K562 (cell line): ENCODE results near the gene MAN1A1. TPM values are rescaled to one million over a fixed set of nuclear protein-coding genes. Genes with fewer than 3 reads are reported as not detected.

ENCODE experiments used
- ATAC-seq: fragments of 200-7000 bp; cut with Tn5 transposase; 3 replicates; pipeline ENCODE4 v1.9.1; 2020; ENCODE audit warnings: moderate library complexity
- BruUV-seq: library from RNA; stranded (reverse); fragments of 400-500 nt; replicated peaks from 2 replicates; lab custom pipeline; 2021; lab: Mats Ljungman, UMichigan
- CTCF ChIA-PET: fragments of 300-600 bp; formaldehyde crosslinking; extraction: SDS; loops from one replicate; lab custom pipeline; 2021; ENCODE audit warnings: low intra/inter-chr PET ratio; lab: Yijun Ruan, JAX
- POLR2A ChIA-PET: fragments of 300-600, 350-650 bp; sonication (Branson Sonifier 250); formaldehyde crosslinking; extraction: SDS; loops from one replicate; lab custom pipeline; 2021; ENCODE audit warnings: antibody characterized with exemption, inconsistent platforms; lab: Yijun Ruan, JAX
- DNase-seq, 4 experiments: peaks; one replicate each; pipeline versions ENCODE4 v3.0.0 to v3.0.0-alpha.2; 2011 to 2018; ENCODE audit warnings: low spot score in 3 of 4, mixed read lengths in 3 of 4; ENCODE audit errors: extremely low read depth in 1 of 4
- FAIRE-seq: peaks from 2 replicates; lab custom pipeline; 2011; peaks lifted over from hg19 to GRCh38; lab: Jason Lieb, UNC
- H2AFZ ChIP-seq: 2 replicates; pipeline ENCODE4 v1.6.0; 2011; ENCODE audit warnings: low read depth, low read length, control low read depth, inconsistent platforms
- H3K27ac ChIP-seq: fragments of 200-600 bp; 3 replicates; pipeline ENCODE4 v1.8.0; 2011; ENCODE audit warnings: low read depth, mild to moderate bottlenecking, control low read depth, inconsistent platforms, low read length, moderate library complexity, mixed read lengths; ENCODE audit errors: extremely low read depth
- H3K27me3 ChIP-seq, 2 experiments: fragments of 300-600 bp in 1 of 2; 2 replicates in 1 of 2; 3 replicates in 1 of 2; pipeline versions ENCODE4 v1.6.0 to v1.8.0; 2011; ENCODE audit warnings: inconsistent platforms in 2 of 2, low read length in 2 of 2, mild to moderate bottlenecking in 1 of 2, mixed read lengths in 1 of 2, moderate library complexity in 1 of 2; ENCODE audit not compliant: control insufficient read depth in 2 of 2, insufficient read depth in 2 of 2
- H3K36me3 ChIP-seq: fragments of 300-600 bp; 3 replicates; pipeline ENCODE4 v1.8.0; 2011; ENCODE audit warnings: mild to moderate bottlenecking, low read length, inconsistent platforms; ENCODE audit not compliant: control insufficient read depth, insufficient read depth
- H3K4me1 ChIP-seq, 2 experiments: fragments of 200-600 bp in 1 of 2; replicated peaks in 1 of 2; 2 replicates in 1 of 2; 3 replicates in 1 of 2; pipeline versions ENCODE4 v1.5.1 to v1.8.0; 2011; ENCODE audit warnings: inconsistent platforms in 2 of 2, low read length in 2 of 2, mild to moderate bottlenecking in 1 of 2, mixed read lengths in 1 of 2, moderate library complexity in 1 of 2; ENCODE audit not compliant: control insufficient read depth in 2 of 2, insufficient read depth in 2 of 2
- H3K4me2 ChIP-seq: 2 replicates; pipeline ENCODE4 v1.6.1; 2011; ENCODE audit warnings: low read length, control low read depth, inconsistent platforms, mixed read lengths; ENCODE audit not compliant: insufficient read depth
- H3K4me3 ChIP-seq: fragments of 200-600 bp; sonication (generic), shearing (Covaris generic); 2 replicates; pipeline ENCODE4 v1.5.1; 2016; ENCODE audit warnings: control low read depth, inconsistent platforms
- H3K79me2 ChIP-seq: fragments of 200-600 bp; 3 replicates; pipeline ENCODE4 v1.8.0; 2011; ENCODE audit warnings: low read length, inconsistent platforms; ENCODE audit not compliant: control insufficient read depth, insufficient read depth
- H3K9ac ChIP-seq, 2 experiments: 2 replicates each; pipeline versions ENCODE4 v1.6.0 to v1.6.1; 2011; ENCODE audit warnings: low read depth in 2 of 2, low read length in 2 of 2, control low read depth in 1 of 2, inconsistent platforms in 1 of 2, mild to moderate bottlenecking in 1 of 2, mixed read lengths in 1 of 2; ENCODE audit not compliant: insufficient read depth in 1 of 2
- H3K9me1 ChIP-seq: one replicate; pipeline ENCODE4 v1.6.0; 2011; ENCODE audit warnings: inconsistent platforms, mild to moderate bottlenecking, low read length, moderate library complexity; ENCODE audit not compliant: control insufficient read depth, insufficient read depth
- H3K9me3 ChIP-seq: replicated peaks from 2 replicates; pipeline ENCODE4 v1.5.1; 2011; ENCODE audit warnings: low read depth, low read length, inconsistent platforms; ENCODE audit not compliant: control insufficient read depth, insufficient read depth
- H4K20me1 ChIP-seq: replicated peaks from 2 replicates; pipeline ENCODE4 v1.6.1; 2011; ENCODE audit warnings: low read length, inconsistent platforms, mixed read lengths; ENCODE audit not compliant: control insufficient read depth, insufficient read depth
- BCOR ChIP-seq: fragments of 450-650 bp; IDR thresholded peaks from 2 replicates; pipeline ENCODE4 v1.6.1; 2016
- DPF2 ChIP-seq: fragments of 450-650 bp; IDR thresholded peaks from 2 replicates; pipeline ENCODE4 v1.6.1; 2016
- HDAC3 ChIP-seq: fragments of 450-650 bp; IDR thresholded peaks from 2 replicates; pipeline ENCODE4 v1.6.1; 2018; ENCODE audit warnings: borderline replicate concordance, mild to moderate bottlenecking, moderate library complexity; ENCODE audit not compliant: partially characterized antibody
- KDM1A ChIP-seq, 2 experiments: fragments of 450-650 bp; IDR thresholded peaks; 2 replicates each; pipeline ENCODE4 v1.6.1; 2016; ENCODE audit warnings: mild to moderate bottlenecking in 2 of 2
- RAD51 ChIP-seq: fragments of 450-650 bp; IDR thresholded peaks from 2 replicates; pipeline ENCODE4 v1.7.1; 2016; ENCODE audit warnings: low read depth, mild to moderate bottlenecking, borderline replicate concordance
- RBM25 ChIP-seq: fragments of 200-400 bp; formaldehyde crosslinking; IDR thresholded peaks from 2 replicates; pipeline ENCODE4 v1.6.1; 2018; ENCODE audit warnings: low read length, low read depth, moderate library complexity; ENCODE audit not compliant: severe bottlenecking
- SMARCA5 ChIP-seq: fragments of 450-650 bp; IDR thresholded peaks from 2 replicates; pipeline ENCODE4 v1.6.1; 2016
- SMARCB1 ChIP-seq: IDR thresholded peaks from 2 replicates; pipeline ENCODE4 v1.6.1; 2011; ENCODE audit warnings: improper control_type of control experiment, low read depth; ENCODE audit not compliant: insufficient read length
- SP2 ChIP-seq: IDR thresholded peaks from 2 replicates; pipeline ENCODE4 v1.6.1; 2011; ENCODE audit warnings: mild to moderate bottlenecking, low read depth, low read length, moderate library complexity; ENCODE audit not compliant: poor library complexity, severe bottlenecking; ENCODE audit errors: extremely low read depth
- SPI1 ChIP-seq: IDR thresholded peaks from 2 replicates; pipeline ENCODE4 v1.6.1; 2011; ENCODE audit warnings: low read depth, low read length, control low read depth, borderline replicate concordance
- STAG1 ChIP-seq: sonication (generic); formaldehyde crosslinking; IDR thresholded peaks from 2 replicates; pipeline ENCODE4 v1.5.0; 2020; ENCODE audit warnings: missing genetic modification reagents, borderline replicate concordance
- TAF9B ChIP-seq: fragments of 450-650 bp; IDR thresholded peaks from 2 replicates; pipeline ENCODE4 v1.6.1; 2018; ENCODE audit warnings: mild to moderate bottlenecking; ENCODE audit not compliant: partially characterized antibody
- ZFX ChIP-seq: sonication (generic); formaldehyde crosslinking; IDR thresholded peaks from 2 replicates; pipeline ENCODE4 v1.8.0; 2022; ENCODE audit warnings: mild to moderate bottlenecking, missing genetic modification reagents, moderate library complexity
- ZNF146 ChIP-seq: IDR thresholded peaks from one replicate; pipeline ENCODE4 v1.6.1; 2018; ENCODE audit warnings: missing compliant biosample characterization; ENCODE audit not compliant: unreplicated experiment
- ZNF217 ChIP-seq: sonication (generic); formaldehyde crosslinking; IDR thresholded peaks from 2 replicates; pipeline ENCODE4 v1.8.0; 2022; ENCODE audit warnings: mild to moderate bottlenecking, missing genetic modification reagents
- ZNF586 ChIP-seq: fragments of 450-650 bp; formaldehyde crosslinking; conservative IDR thresholded peaks from 2 replicates; pipeline ENCODE4 v1.4.0; 2020; ENCODE audit warnings: mild to moderate bottlenecking, moderate library complexity
- ZNF699 ChIP-seq: fragments of 250-450 bp; sonication (Bioruptor Pico); IDR thresholded peaks from 2 replicates; pipeline ENCODE4 v1.8.0; 2021; ENCODE audit warnings: mild to moderate bottlenecking, moderate library complexity; ENCODE audit not compliant: insufficient replicate concordance
- WGBS: fragments of 100-300 bp; shearing (Covaris generic); methylation state at CpG from one replicate; pipeline ENCODE4 v1.1.6; 2016; ENCODE audit warnings: low coverage, mixed read lengths; ENCODE audit not compliant: insufficient coverage; ENCODE audit errors: missing lambda C conversion rate; 5-methylcytosine and 5-hydroxymethylcytosine counted together
- in situ Hi-C: fragments of 300-500 bp; cut with MboI; formaldehyde crosslinking; loops from 4 replicates; pipeline ENCODE4 v1.15.0; 2018; ENCODE audit warnings: inconsistent platforms, mixed read lengths
- intact Hi-C: fragments of 100-400 bp; cut with micrococcal nuclease; formaldehyde crosslinking; loops from 2 replicates; pipeline ENCODE4 v1.14.2; 2022
- polyA plus RNA-seq, 8 experiments: library from polyadenylated mRNA; depleted of rRNA in 4 of 8; stranded (reverse) in 5 of 8; unstranded in 3 of 8; fragments of >200 nt; fragmentation: Nextera tagmentation in 2 of 8; fragmentation: Illumina TruSeq in 1 of 8; extraction: Ambion mirVana in 2 of 8; extraction: Trizol in 1 of 8; gene quantifications; 2 replicates each; pipeline versions ENCODE4 v1.2.1 to v1.2.3, GENCODE V29; 2011 to 2014; ENCODE audit warnings: inconsistent platforms in 1 of 8, missing spikeins in 1 of 8
- total RNA-seq, 7 experiments: library from RNA; depleted of rRNA in 6 of 7; stranded (reverse); fragments of >200 nt in 6 of 7; fragmentation: Illumina TruSeq in 2 of 7; extraction: Trizol in 2 of 7; gene quantifications; 2 replicates each; pipeline versions ENCODE4 v1.2.1 to v1.2.3, GENCODE V29; 2011 to 2021; ENCODE audit warnings: low replicate concordance in 1 of 7
- TF ChIP-seq, protein P1 (sequence below): fragments of 450-650 bp; IDR thresholded peaks from 2 replicates; pipeline ENCODE4 v1.6.1; 2016; ENCODE audit warnings: mild to moderate bottlenecking
- TF ChIP-seq, protein P2 (sequence below): fragments of 250-450 bp; sonication (Bioruptor Pico); IDR thresholded peaks from 2 replicates; pipeline ENCODE4 v1.9.0; 2021; ENCODE audit warnings: mild to moderate bottlenecking, inconsistent platforms
- TF ChIP-seq, protein P3 (sequence below): fragments of 250-450 bp; sonication (Bioruptor Pico); IDR thresholded peaks from 2 replicates; pipeline ENCODE4 v1.6.1; 2021; ENCODE audit warnings: mild to moderate bottlenecking

MAN1A1 gene
- total and polyA plus RNA-seq, 9 of the 15 experiments (the other 6 are each of a cell fraction or from before 2014, with no cell fraction given), result 24.5 to 78.4 (median 59.7) TPM

DNA sequence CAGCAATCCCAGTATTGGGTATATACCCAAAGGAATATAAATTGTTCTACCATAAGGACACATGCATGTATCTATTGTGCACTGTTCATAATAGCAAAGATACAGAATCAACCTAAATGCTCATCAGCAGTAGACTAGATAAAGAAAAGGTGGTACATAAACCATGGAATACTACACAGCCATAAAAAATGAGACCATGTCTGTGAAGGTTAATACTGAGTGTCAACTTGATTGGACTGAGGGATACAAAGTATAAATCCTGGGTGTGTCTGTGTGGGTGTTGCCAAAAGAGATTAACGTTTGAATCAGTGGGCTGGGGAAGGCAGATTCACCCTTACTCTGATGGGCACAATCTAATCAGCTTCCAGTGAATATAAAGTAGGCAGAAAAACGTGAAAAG, 86.9 kb downstream of the MAN1A1 start:
- H3K4me2 ChIP-seq, result no peak overlapping the region
- ChIA-PET CTCF (no interaction called here), POLR2A (interaction anchor here (1.3 kb wide), 1 partner anchor 49 kb away, joined by 3 read pairs; no protein-coding TSS in a partner anchor)
- H3K4me3 ChIP-seq, result no peak overlapping the region
- peaks cover 95% of the 10 kb centered on the region for H3K79me2 ChIP-seq
- no TSS peak for BruUV-seq
- no peaks in the 10 kb centered on the region for H3K9me1 ChIP-seq
- no peaks in the 10 kb centered on the region for H3K9me3 ChIP-seq
- no peak for ATAC-seq
- H3K27ac ChIP-seq, result no peak overlapping the region
- no peak overlapping the region for H3K9ac ChIP-seq
- no peak for FAIRE-seq
- no peaks in the 10 kb centered on the region for H3K27me3 ChIP-seq
- in situ Hi-C loops, result no loop called here
- intact Hi-C loops, result no loop called here
- H4K20me1 ChIP-seq, result no peaks in the 10 kb centered on the region
- no peak for DNase-seq
- no peak overlapping the region for H2AFZ ChIP-seq
- H3K36me3 ChIP-seq, result peaks cover 32% of the 10 kb centered on the region; the same call in 2 of the 3 replicates
- peaks cover 2 to 25% of the 10 kb centered on the region in 2 experiments; a peak in 4 of 5 replicates for H3K4me1 ChIP-seq
- 21% methylated on average over 2 of the region's 2 CpGs for WGBS
- TF ChIP-seq DPF2 (no peak), RAD51 (no peak), BCOR (peak; percentile 64), HDAC3 (no peak), RBM25 (peak; percentile 62), ZNF146 (CRISPR knock-in tag) (peak; percentile 94), ZNF217 (no peak), TAF9B (no peak), ZNF586 (no peak), SPI1 (no peak), SMARCA5 (0 out of 2 replicates have a peak, but pooled peaks have one; percentile 27), KDM1A (IDR thresholded peaks at IDR 0.05) (peak; percentile 36 to 61; a peak in 3 of 4 replicates), SMARCB1 (no peak), SP2 (no peak), ZNF699 (CRISPR knock-in tag) (no peak), STAG1 (CRISPR knock-in tag) (no peak), ZFX (CRISPR knock-in tag) (no peak)
- TF ChIP-seq, protein P1, sequence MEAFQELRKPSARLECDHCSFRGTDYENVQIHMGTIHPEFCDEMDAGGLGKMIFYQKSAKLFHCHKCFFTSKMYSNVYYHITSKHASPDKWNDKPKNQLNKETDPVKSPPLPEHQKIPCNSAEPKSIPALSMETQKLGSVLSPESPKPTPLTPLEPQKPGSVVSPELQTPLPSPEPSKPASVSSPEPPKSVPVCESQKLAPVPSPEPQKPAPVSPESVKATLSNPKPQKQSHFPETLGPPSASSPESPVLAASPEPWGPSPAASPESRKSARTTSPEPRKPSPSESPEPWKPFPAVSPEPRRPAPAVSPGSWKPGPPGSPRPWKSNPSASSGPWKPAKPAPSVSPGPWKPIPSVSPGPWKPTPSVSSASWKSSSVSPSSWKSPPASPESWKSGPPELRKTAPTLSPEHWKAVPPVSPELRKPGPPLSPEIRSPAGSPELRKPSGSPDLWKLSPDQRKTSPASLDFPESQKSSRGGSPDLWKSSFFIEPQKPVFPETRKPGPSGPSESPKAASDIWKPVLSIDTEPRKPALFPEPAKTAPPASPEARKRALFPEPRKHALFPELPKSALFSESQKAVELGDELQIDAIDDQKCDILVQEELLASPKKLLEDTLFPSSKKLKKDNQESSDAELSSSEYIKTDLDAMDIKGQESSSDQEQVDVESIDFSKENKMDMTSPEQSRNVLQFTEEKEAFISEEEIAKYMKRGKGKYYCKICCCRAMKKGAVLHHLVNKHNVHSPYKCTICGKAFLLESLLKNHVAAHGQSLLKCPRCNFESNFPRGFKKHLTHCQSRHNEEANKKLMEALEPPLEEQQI, result 0 out of 2 replicates have a peak, but pooled peaks have one; percentile 41
- TF ChIP-seq, protein P2, sequence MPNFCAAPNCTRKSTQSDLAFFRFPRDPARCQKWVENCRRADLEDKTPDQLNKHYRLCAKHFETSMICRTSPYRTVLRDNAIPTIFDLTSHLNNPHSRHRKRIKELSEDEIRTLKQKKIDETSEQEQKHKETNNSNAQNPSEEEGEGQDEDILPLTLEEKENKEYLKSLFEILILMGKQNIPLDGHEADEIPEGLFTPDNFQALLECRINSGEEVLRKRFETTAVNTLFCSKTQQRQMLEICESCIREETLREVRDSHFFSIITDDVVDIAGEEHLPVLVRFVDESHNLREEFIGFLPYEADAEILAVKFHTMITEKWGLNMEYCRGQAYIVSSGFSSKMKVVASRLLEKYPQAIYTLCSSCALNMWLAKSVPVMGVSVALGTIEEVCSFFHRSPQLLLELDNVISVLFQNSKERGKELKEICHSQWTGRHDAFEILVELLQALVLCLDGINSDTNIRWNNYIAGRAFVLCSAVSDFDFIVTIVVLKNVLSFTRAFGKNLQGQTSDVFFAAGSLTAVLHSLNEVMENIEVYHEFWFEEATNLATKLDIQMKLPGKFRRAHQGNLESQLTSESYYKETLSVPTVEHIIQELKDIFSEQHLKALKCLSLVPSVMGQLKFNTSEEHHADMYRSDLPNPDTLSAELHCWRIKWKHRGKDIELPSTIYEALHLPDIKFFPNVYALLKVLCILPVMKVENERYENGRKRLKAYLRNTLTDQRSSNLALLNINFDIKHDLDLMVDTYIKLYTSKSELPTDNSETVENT (CRISPR knock-in tag), result no peak
- TF ChIP-seq, protein P3, sequence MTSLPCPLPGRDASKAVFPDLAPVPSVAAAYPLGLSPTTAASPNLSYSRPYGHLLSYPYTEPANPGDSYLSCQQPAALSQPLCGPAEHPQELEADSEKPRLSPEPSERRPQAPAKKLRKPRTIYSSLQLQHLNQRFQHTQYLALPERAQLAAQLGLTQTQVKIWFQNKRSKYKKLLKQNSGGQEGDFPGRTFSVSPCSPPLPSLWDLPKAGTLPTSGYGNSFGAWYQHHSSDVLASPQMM (CRISPR knock-in tag), result no peak
